PC-3 (cell line): ENCODE measurements around the gene MOK. TPM values are rescaled to one million over a fixed set of nuclear protein-coding genes. Genes with fewer than 3 reads are reported as not detected.

ENCODE experiments used
- ATAC-seq: fragments of 200-7000 bp; cut with Tn5 transposase; 2 replicates; pipeline ENCODE4 v1.9.1; 2020; ENCODE audit warnings: mild to moderate bottlenecking, moderate library complexity
- BruUV-seq: library from RNA; stranded (reverse); fragments of 400-500 nt; replicated peaks from 2 replicates; lab custom pipeline; 2021; lab: Mats Ljungman, UMichigan
- CTCF ChIA-PET: fragments of 300-600 bp; sonication (Branson Sonifier 250); formaldehyde crosslinking; loops from one replicate; lab custom pipeline; 2022; ENCODE audit warnings: antibody characterized with exemption; lab: Charles Lee
- POLR2A ChIA-PET: fragments of 300-600 bp; sonication (Branson Sonifier 250); formaldehyde crosslinking; loops from one replicate; lab custom pipeline; 2022; ENCODE audit warnings: antibody characterized with exemption; ENCODE audit not compliant: unreplicated experiment; lab: Charles Lee
- DNase-seq: peaks from one replicate; pipeline ENCODE4 v3.0.0-alpha.2; 2015
- H2AFZ ChIP-seq: fragments of 300-600 bp; sonication (generic); 2 replicates; pipeline ENCODE4 v1.6.0; 2016; ENCODE audit warnings: antibody characterized with exemption, low read length
- H3F3A ChIP-seq: fragments of 300-600 bp; sonication (generic); one replicate; pipeline ENCODE4 v1.6.0; 2017; ENCODE audit warnings: antibody characterized with exemption, low read length, control low read depth, mild to moderate bottlenecking; ENCODE audit not compliant: unreplicated experiment
- H3K27ac ChIP-seq: fragments of 300-600 bp; sonication (generic); 2 replicates; pipeline ENCODE4 v1.5.1; 2016; ENCODE audit warnings: mild to moderate bottlenecking, low read length
- H3K27me3 ChIP-seq: fragments of 300-600 bp; sonication (generic); 2 replicates; pipeline ENCODE4 v1.6.1; 2016; ENCODE audit warnings: low read length, mixed read lengths
- H3K36me3 ChIP-seq: fragments of 300-600 bp; sonication (generic); 2 replicates; pipeline ENCODE4 v1.6.1; 2016; ENCODE audit warnings: low read depth, mixed run types, low read length, mixed read lengths
- H3K4me1 ChIP-seq: fragments of 300-600 bp; sonication (generic); 2 replicates; pipeline ENCODE4 v1.5.1; 2016; ENCODE audit warnings: low read length; ENCODE audit not compliant: insufficient read depth
- H3K4me2 ChIP-seq: fragments of 300-600 bp; sonication (generic); 2 replicates; pipeline ENCODE4 v1.6.0; 2016; ENCODE audit warnings: low read length
- H3K4me3 ChIP-seq: fragments of 300-600 bp; sonication (generic); 2 replicates; pipeline ENCODE4 v1.5.1; 2016; ENCODE audit warnings: mild to moderate bottlenecking, low read length, mixed read lengths
- H3K79me2 ChIP-seq: fragments of 300-600 bp; sonication (generic); 2 replicates; pipeline ENCODE4 v1.6.1; 2017; ENCODE audit warnings: low read length, mixed read lengths
- H3K9ac ChIP-seq: fragments of 300-600 bp; sonication (generic); 2 replicates; pipeline ENCODE4 v1.6.0; 2016; ENCODE audit warnings: mild to moderate bottlenecking, low read length
- H3K9me2 ChIP-seq: fragments of 300-600 bp; sonication (generic); replicated peaks from 2 replicates; pipeline ENCODE4 v1.6.1; 2016; ENCODE audit warnings: mixed run types, low read length, mixed read lengths
- H3K9me3 ChIP-seq: fragments of 300-600 bp; sonication (generic); 2 replicates; pipeline ENCODE4 v1.6.1; 2016; ENCODE audit warnings: low read length, mixed read lengths
- H4K20me1 ChIP-seq: fragments of 300-600 bp; sonication (generic); 2 replicates; pipeline ENCODE4 v1.6.1; 2016; ENCODE audit warnings: low read length, mixed read lengths
- CTCF ChIP-seq: fragments of 300-600 bp; sonication (generic); conservative IDR thresholded peaks from 2 replicates; pipeline ENCODE4 v1.5.1; 2017; ENCODE audit warnings: antibody characterized with exemption, low read depth, mild to moderate bottlenecking, low read length
- EZH2 ChIP-seq: fragments of 300-600 bp; sonication (generic); IDR thresholded peaks from one replicate; pipeline ENCODE4 v1.6.1; 2017; ENCODE audit warnings: antibody characterized with exemption, mild to moderate bottlenecking, low read length; ENCODE audit not compliant: unreplicated experiment
- EZH2phosphoT487 ChIP-seq: fragments of 300-600 bp; sonication (generic); IDR thresholded peaks from 2 replicates; pipeline ENCODE4 v1.6.1; 2018; ENCODE audit warnings: mild to moderate bottlenecking, antibody characterized with exemption, low read length, borderline replicate concordance
- intact Hi-C: fragments of 100-400 bp; cut with micrococcal nuclease; formaldehyde crosslinking; loops from 2 replicates; pipeline ENCODE4 v1.9.0; 2023
- total RNA-seq: library from RNA; depleted of rRNA; stranded (reverse); fragments of >200 nt; gene quantifications from 2 replicates; pipeline ENCODE4 v1.2.3, GENCODE V29; 2014

The MOK gene
- total RNA-seq, 1 experiment from 2014 or later, result 108 TPM

- Histone ChIP-seq H3K27ac (peak overlapping the region; percentile 10; the same call in 1 of the 2 replicates), H3K9me2 (no peaks in the 10 kb centered on the region), H3F3A (no peaks in the 10 kb centered on the region), H3K4me2 (peak overlapping the region; percentile 26; the same call in 1 of the 2 replicates), H3K4me1 (peaks cover 12% of the 10 kb centered on the region), H3K9ac (peak overlapping the region; percentile 20; the same call in 1 of the 2 replicates), H3K79me2 (peaks cover 23% of the 10 kb centered on the region; the same call in 1 of the 2 replicates), H2AFZ (no peak overlapping the region), H3K4me3 (no peak overlapping the region), H3K36me3 (peaks cover 27% of the 10 kb centered on the region), H4K20me1 (no peaks in the 10 kb centered on the region), H3K27me3 (no peaks in the 10 kb centered on the region), H3K9me3 (no peaks in the 10 kb centered on the region)
- intact Hi-C loops, result loop anchor here (1.0 kb wide), 1 partner anchor 80 kb away; no protein-coding TSS in a partner anchor
- DNase-seq (no peak), ATAC-seq (no peak)
- ChIA-PET POLR2A (no interaction called here), CTCF (no interaction called here)
- no TSS peak for BruUV-seq
- no peak for TF ChIP-seq CTCF
- no peak for TF ChIP-seq EZH2phosphoT487
- no peak for TF ChIP-seq EZH2
Measured at GRCh38 chr14:102234331-102235264, 70.4 kb downstream of the MOK start.

- H3K36me3 ChIP-seq, result peaks cover 35% of the 10 kb centered on the region
- ChIA-PET CTCF (no interaction called here), POLR2A (no interaction called here)
Measured at GRCh38 chr14:102233081-102233480, 71.9 kb downstream of the MOK start.

More at GRCh38 chr14:102233081-102233480, 71.9 kb downstream of the MOK start:
- Histone ChIP-seq H3K79me2 (peaks cover 23% of the 10 kb centered on the region; the same call in 1 of the 2 replicates), H2AFZ (no peak overlapping the region), H3K9me3 (no peaks in the 10 kb centered on the region), H3K9me2 (no peaks in the 10 kb centered on the region), H3K27me3 (no peaks in the 10 kb centered on the region), H3K4me2 (no peak overlapping the region), H3K9ac (no peak overlapping the region), H3K4me1 (peaks cover 12% of the 10 kb centered on the region), H3F3A (no peaks in the 10 kb centered on the region), H3K27ac (no peak overlapping the region), H3K4me3 (no peak overlapping the region), H4K20me1 (no peaks in the 10 kb centered on the region)
- ATAC-seq (no peak), DNase-seq (no peak)
- TF ChIP-seq EZH2phosphoT487, result no peak
- TF ChIP-seq CTCF, result no peak
- TF ChIP-seq EZH2, result no peak
- no TSS peak for BruUV-seq
- intact Hi-C loops, result no loop called here
